Activated effector memory CD4-positive, alpha-beta T cell treated with Interleukin-2 at 50 U/mL for 16 hours (primary cell): ENCODE results near the gene RBMS3.
"Not testable (repeated sequence)": the region's sequence is repeated elsewhere in the genome, so short reads cannot be mapped to it uniquely, and the experiment has no call there.

Experiments used
- DNase-seq: peaks from one replicate; pipeline ENCODE4 v3.0.0-alpha.2; 2020

Gene RBMS3

GRCh38 chr3:29345516-29346300 lies 64.8 kb downstream of the RBMS3 start:
- DNase-seq: no peak

- DNase-seq: no peak
Observed at GRCh38 chr3:29346828-29347227, 66.0 kb downstream of the RBMS3 start.

- DNase-seq: no peak
Observed at GRCh38 chr3:29347412-29347811, 66.5 kb downstream of the RBMS3 start.

GRCh38 chr3:29348316-29348715 lies 67.4 kb downstream of the RBMS3 start:
- DNase-seq: no peak

GRCh38 chr3:29349049-29349448 lies 68.2 kb downstream of the RBMS3 start:
- no peak for DNase-seq

- no peak for DNase-seq
Observed at GRCh38 chr3:29353807-29354206, 72.9 kb downstream of the RBMS3 start.

GRCh38 chr3:29354894-29355293 lies 74.0 kb downstream of the RBMS3 start:
- DNase-seq: no peak

DNA sequence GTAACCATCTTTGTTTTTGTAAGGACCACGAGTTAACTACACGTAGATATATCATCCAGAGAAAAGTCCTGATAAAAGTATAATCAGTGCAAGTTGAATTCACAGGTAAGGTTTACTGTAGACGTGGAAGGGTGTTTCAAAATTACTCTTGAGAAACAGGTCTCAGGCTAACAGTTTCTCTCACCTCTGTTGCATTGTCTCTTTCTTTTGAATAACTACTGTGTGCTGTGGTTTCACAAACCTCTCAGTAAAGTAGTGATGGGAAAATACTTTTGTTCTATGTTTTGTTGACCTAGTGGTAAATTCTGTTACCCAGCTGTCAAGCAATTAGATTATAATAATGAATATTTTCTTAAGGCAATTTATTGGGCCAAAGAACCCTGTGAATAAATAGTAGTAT lies 75.2 kb downstream of the RBMS3 start:
- no peak for DNase-seq

DNA sequence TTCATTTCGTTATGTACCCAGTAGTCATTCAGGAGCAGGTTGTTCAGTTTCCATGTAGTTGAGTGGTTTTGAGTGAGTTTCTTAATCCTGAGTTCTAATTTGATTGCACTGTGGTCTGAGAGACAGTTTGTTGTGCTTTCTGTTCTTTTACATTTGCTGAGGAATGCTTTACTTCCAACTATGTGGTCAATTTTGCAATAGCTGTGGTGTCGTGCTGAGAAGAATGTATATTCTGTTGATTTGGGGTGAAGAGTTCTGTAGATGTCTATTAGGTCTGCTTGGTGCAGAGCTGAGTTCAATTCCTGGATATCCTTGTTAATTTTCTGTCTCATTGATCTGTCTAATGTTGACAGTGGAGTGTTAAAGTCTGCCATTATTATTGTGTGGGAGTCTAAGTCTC lies 79.4 kb downstream of the RBMS3 start:
- not testable (repeated sequence) for DNase-seq

GRCh38 chr3:29363110-29363509 lies 82.2 kb downstream of the RBMS3 start:
- no peak for DNase-seq

DNA sequence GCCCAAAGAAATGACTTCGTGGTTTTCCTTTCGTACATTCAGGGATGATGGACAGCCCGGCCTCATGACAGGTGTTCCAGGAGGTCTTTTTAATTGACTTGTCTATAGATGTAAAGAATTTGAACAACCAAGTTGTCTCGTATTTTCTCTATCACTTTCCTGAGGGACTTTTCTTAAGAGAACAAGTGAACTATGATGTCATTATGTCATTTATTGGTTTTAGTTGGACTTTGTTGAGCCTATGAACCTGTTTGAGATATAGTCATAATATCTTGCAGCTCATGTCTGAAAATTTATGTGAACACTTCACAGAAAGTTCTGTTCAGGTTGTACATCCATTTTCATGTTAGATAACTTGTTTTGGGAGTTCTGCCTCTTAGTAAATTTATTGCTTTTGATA lies 89.2 kb downstream of the RBMS3 start:
- DNase-seq: no peak

GRCh38 chr3:29370476-29371420 lies 89.9 kb downstream of the RBMS3 start:
- no peak for DNase-seq

- DNase-seq: no peak
Observed at GRCh38 chr3:29373131-29373680, 92.3 kb downstream of the RBMS3 start.

- DNase-seq: no peak
Observed at GRCh38 chr3:29374226-29374625, 93.4 kb downstream of the RBMS3 start.

DNA sequence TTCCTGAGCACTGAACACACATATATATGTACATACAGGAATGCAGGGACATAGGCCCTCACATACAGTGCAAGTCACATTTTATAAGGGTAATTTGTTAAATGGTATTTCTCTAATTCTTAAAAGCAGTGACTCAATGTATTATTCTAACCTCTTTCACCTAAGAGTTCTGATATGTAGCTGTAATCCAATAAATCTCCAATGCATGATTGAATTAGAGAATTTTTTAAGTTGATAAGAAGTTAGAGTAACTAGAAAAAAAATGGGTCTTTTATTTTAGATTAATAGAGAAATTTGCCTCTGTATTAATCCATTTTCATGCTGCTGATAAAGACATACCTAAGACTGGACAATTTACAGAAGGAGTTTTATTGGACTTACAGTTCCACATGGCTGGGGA lies 98.2 kb downstream of the RBMS3 start:
- no peak for DNase-seq

- DNase-seq: no peak
Observed at GRCh38 chr3:29381595-29381994, 100.7 kb downstream of the RBMS3 start.

DNA sequence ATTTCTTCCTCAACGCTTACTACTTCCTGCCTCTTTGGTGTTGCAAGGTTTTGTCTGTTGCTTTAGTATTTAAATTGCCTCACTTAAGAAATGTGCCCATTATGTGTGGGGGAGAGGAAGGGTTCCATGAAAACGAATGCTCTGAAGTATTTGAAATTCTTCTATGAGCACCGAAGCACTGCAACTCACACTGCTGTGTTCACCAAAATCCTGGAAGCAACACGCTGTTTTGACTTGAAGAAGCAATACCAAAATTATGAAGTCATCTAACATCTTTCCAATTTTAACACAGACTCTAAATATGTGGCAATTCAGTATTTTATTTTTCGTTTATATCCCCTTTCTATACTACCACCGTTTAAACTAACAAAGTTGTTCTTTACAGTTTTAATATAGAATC lies 101.5 kb downstream of the RBMS3 start:
- no peak for DNase-seq

- no peak for DNase-seq
Observed at GRCh38 chr3:29382845-29383244, 102.0 kb downstream of the RBMS3 start.

- no peak for DNase-seq
Observed at GRCh38 chr3:29384640-29385039, 103.8 kb downstream of the RBMS3 start.

DNA sequence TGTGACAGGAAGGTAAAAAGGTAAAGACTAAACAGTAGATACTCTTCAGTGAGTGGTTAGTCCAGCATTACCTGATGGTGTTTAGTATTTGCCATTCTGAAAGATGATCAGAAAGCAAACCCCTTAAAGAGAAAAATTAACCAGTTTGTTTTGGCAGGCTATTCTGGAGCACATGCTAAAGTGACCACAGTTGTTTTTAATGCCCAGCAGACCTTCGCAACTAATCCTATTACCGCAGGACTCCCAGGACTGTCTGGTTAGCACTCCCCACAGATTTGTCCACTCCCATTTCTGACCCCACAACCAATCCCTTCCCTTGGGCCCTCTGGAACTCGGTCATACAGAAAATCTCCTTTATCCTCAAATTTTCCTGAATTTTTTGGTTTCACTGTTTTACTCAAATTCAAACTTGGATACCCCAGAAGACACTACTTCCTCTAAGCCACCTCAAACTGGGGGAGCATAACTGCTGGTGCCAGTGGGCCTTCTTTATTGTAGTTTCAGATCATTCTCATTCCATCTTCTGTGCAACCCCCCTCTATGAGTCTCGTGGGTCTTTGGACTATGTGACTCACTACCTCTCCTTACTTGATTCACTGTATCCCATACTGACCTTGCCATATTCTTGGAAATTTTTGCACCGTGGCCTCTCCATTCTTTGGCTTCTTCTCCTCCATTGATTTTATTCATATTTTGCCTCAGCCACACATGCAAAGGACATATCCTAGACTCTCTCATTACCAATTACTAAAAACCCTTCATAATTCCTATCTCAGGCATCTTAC lies 104.4 kb downstream of the RBMS3 start:
- DNase-seq: no peak

DNA sequence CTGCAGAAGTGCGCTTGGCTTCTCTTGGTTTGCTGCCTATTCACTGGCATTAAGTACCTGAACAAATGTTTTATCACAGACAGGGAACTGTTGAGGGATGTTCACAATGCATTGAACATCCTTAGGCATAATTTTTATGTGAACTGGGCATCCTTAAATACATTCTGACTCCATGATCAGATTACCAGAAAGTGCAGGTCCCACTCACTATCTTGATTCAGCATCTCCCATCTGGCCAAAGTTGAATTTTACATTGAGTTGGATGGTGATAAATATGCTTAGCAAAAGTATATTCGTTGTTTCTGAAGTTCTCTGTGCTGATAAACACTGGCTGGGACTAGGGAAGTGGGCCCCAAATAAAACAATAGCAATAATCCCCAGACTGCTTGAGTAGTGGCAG lies 108.5 kb downstream of the RBMS3 start:
- no peak for DNase-seq

DNA sequence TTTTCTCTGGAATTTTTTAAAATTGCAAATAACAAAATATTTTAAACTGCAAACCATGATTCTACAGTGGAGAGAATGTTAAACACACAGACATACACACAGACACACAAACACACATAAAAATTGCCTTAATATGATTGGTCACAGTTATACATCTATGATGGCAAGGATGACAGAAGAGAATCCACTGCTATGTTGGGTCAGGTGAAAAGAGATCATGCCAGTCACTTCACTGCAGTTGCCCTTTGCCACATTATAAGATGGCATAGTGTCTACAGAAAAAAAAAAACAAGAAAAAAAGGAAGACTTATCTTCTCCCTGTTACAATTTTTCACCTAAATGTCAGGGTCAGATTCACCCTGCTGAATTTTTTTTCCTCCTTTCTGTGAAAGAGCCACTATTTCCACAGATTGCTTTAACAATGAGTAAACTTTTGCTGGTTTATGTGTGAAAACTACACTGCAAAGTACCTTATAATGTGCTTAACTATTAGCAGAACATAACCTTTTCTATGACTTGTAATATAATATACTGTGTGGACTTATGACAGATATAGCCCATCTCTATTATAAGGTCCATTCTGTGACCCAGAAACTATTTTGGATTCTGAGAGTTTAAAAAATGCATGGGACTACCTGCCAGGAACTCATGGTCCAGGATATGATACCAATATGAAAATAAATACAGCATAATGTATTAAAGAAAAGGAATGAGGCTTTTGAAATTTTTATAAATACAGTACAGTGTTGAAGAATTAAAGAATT lies 111.9 kb downstream of the RBMS3 start:
- no peak for DNase-seq
